ENCODE results near the gene CABYR.

Gene CABYR, protein sequence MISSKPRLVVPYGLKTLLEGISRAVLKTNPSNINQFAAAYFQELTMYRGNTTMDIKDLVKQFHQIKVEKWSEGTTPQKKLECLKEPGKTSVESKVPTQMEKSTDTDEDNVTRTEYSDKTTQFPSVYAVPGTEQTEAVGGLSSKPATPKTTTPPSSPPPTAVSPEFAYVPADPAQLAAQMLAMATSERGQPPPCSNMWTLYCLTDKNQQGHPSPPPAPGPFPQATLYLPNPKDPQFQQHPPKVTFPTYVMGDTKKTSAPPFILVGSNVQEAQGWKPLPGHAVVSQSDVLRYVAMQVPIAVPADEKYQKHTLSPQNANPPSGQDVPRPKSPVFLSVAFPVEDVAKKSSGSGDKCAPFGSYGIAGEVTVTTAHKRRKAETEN

DNA sequence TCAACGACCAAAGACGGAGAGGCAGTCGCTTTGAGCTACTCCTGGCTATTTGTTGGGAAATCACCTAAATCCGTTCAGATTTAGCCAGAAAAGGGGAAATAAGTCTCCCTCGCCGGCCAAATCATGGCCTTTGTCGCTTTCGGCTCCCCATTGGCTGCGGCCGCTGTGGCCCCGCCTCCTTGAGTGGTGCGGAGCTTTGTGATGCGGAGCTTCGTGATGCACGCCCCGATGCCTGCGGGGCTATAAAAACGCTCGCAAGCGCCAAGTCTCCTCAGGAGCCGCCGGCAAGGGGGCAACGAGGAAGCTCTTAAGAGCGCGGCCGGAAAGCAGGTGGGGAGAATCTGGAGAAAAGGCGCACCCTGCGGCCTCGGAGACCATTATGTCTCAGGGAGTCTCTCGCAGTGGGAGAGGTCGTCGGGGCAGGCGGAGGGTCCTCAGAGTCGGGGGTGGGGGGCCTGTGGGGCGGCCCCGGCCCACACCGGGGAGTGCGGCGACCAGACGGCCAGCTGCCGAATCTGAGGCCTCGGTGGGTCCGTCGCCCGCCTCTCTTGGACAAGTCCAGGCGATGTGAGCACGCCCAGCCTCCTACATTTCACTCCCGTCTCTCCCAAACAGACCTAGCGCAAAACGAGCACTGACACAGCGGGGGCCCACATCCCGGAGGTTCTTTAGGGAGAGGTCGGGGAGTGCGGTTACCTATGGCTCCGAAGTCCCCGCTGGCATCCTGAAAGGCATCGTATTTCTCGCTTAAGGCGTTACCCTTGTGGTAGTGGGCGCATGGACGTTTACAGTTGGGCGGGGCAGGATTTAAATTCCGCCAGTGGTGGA lies at the start of gene CABYR:
Gene CABYR, plus strand, starts transcription at position 274 of the 828 bp plus-strand sequence. CDS start 4,053 bp downstream, outside the sequence.
- in situ Hi-C loops (cut with MboI; ENCODE audit: low sequenced_read_pairs) = no loop called here

DNA sequence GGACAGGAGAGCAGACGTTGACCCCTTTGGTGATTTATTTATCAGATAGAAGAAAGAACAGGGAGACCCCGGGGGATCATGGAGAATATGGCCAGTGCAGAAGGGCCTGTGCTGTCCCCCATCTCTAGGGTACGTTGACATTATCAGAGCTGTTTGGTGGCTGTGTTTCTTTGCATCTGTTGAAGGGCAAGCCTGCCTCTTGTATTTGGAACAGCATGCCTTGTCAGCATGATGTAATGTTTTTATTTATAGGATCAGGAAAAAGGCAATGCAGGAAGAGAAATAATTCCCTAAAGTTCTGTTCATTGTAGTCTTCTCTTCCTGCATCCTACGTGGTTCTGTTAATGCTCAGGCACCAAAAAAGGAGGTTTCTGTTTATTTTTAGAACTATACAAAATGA lies 49.8 kb upstream of the CABYR start:
- in situ Hi-C loops (cut with MboI; ENCODE audit: low sequenced_read_pairs) = no loop called here

- in situ Hi-C loops (cut with MboI; ENCODE audit: low sequenced_read_pairs) = no loop called here
Observed at GRCh38 chr18:24089515-24090337, 49.1 kb upstream of the CABYR start.

- in situ Hi-C loops (cut with MboI; ENCODE audit: low sequenced_read_pairs) = no loop called here
Observed at GRCh38 chr18:24090876-24091275, 48.0 kb upstream of the CABYR start.

- in situ Hi-C loops (cut with MboI; ENCODE audit: low sequenced_read_pairs) = no loop called here
Observed at GRCh38 chr18:24094561-24094960, 44.3 kb upstream of the CABYR start.

DNA sequence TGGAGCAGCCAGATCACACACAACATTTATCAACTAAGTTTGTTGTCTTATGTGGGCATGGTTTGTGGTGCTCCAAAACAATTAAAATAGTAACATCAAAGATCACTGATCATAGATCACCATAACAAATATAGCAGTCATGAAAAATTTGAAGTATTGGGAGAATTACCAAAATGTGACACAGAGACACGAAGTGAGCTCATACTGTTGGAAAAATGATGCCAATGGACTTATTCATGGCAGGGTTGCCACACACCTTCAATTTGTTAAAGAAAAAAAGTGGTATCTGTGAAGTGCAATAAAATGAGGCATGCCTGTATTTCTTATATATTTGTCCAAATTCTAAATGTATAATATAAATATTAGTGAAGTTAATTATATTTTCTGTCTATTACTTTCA lies 42.9 kb upstream of the CABYR start:
- in situ Hi-C loops (cut with MboI; ENCODE audit: low sequenced_read_pairs) = no loop called here

DNA sequence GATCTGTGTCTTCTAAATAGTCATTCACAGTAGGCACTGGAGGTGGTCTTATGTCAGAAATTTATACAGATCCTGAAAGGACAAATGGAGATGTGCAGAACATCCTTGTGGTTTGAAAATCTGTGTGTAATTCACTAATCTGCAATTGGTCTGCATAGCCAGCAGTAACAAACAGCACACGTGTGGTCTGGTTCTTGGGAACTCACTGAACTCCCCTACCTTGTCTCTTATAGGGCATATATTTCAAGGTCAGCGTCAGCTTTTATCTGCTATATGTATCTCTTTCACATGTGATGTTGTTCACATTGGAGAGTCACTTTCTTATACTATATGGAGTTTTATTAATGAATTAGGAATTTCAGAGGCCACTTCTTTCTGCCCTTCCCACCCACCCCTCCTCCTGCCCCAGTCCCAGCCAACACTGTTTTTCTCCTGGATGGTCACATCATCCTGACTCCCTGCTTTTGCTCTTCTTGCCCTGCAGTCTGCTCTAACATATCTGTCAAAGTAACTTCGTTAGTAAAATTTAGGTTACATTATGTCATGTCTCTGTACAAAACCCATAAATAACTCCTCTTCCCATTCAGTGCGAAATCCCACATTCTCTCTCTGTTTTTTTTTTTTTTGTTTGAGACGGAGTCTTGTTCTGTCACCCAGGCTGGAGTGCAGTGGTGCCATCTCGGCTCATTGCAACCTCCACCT lies 35.4 kb upstream of the CABYR start:
- in situ Hi-C loops (cut with MboI; ENCODE audit: low sequenced_read_pairs) = loop anchor here (25.0 kb wide), 1 partner anchor 291 kb away; no protein-coding TSS in a partner anchor

GRCh38 chr18:24104486-24104885 lies 34.4 kb upstream of the CABYR start:
- in situ Hi-C loops (cut with MboI; ENCODE audit: low sequenced_read_pairs) = loop anchor here (25.0 kb wide), 1 partner anchor 292 kb away; no protein-coding TSS in a partner anchor

DNA sequence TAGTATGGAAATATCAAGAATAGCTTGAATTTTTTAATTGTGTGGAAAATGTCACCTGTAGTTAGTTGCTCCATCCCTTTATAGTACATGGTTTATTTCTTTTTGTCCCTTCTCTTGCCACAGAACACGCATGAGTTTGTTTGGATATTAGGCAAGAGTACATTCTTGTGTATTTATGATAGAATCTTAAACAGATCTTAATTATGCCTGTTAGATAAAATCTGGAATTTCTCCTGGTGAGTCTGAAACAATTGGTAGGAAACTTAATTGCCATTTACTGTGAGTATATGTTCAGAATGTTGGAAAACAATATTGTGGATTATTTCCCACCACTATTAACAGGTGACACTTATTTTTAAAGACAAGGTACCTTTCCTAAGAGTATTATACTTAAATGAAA lies 30.2 kb upstream of the CABYR start:
- in situ Hi-C loops (cut with MboI; ENCODE audit: low sequenced_read_pairs) = loop anchor here (25.0 kb wide), 1 partner anchor 296 kb away; no protein-coding TSS in a partner anchor

GRCh38 chr18:24111936-24112335 lies 26.9 kb upstream of the CABYR start:
- in situ Hi-C loops (cut with MboI; ENCODE audit: low sequenced_read_pairs) = loop anchor here (25.0 kb wide), 1 partner anchor 300 kb away; no protein-coding TSS in a partner anchor

GRCh38 chr18:24112464-24112863 lies 26.4 kb upstream of the CABYR start:
- in situ Hi-C loops (cut with MboI; ENCODE audit: low sequenced_read_pairs) = loop anchor here (25.0 kb wide), 1 partner anchor 300 kb away; no protein-coding TSS in a partner anchor

DNA sequence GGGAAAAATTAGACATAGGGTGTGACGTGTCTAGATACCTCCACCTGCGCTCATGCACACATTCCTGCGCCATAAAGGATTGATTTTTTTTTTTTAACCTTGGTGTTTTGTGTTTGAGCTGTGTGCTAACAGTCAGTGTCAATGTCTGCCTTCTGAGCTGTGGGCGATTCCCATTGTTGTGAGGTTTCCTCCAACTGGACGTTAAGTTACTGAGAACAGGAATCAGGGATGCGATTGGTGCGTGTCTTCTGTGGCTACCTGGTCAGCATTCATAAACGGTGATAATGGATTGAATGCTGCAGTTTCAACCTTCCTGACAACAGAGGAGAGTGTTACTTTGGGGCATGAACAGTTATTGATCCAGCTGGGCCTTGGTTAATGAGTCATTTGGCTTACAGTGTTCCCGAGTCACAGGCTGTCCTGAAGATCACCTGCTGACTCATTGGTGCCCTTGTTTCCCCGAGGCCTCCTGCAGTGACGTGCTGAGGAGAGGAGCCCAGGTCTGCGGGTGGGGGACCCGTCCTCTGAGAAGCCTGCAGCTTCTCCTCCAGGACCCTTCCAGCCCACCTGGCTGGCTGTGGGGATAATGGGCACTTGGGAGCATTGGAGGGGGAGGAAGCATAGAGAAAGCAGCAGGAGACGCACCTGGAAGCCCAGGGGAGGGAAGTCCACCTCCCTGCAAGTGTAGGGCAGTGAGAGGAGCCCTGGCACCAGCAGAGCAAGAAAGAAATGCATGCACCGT lies 25.8 kb upstream of the CABYR start:
- in situ Hi-C loops (cut with MboI; ENCODE audit: low sequenced_read_pairs) = loop anchor here (25.0 kb wide), 1 partner anchor 301 kb away; no protein-coding TSS in a partner anchor

DNA sequence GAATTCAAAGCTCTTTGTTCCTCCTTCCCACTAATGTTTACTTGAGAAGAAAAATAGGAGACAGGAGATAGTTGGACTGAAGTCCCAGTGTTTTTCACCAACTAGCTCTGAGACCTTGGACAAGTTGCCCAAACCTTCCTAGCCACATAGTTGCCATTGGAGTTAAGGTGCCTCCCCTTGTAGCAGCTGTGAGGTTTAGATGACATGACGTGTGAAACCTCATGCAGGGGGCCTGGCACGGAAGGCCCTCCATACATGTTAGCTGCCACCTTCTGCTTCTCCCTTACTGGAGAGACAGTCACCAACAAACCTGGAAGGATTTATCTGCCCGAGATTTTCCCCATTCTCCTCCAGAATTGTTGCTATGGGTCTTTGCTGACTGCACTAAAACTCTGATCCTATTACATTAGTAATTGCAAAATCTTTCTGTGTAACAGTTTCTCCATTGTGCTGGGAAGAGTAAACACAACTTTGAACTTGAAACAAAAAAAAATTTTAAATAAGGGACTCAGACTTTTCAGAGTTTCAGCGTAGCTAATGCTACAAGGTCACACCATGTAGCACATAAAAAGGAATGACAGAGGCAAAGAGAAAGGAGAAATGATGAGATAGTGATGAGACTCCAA lies 23.8 kb upstream of the CABYR start:
- in situ Hi-C loops (cut with MboI; ENCODE audit: low sequenced_read_pairs) = loop anchor here (25.0 kb wide), 1 partner anchor 303 kb away; no protein-coding TSS in a partner anchor

- in situ Hi-C loops (cut with MboI; ENCODE audit: low sequenced_read_pairs) = loop anchor here (25.0 kb wide), 1 partner anchor 303 kb away; no protein-coding TSS in a partner anchor
Observed at GRCh38 chr18:24115628-24116027, 23.2 kb upstream of the CABYR start.

DNA sequence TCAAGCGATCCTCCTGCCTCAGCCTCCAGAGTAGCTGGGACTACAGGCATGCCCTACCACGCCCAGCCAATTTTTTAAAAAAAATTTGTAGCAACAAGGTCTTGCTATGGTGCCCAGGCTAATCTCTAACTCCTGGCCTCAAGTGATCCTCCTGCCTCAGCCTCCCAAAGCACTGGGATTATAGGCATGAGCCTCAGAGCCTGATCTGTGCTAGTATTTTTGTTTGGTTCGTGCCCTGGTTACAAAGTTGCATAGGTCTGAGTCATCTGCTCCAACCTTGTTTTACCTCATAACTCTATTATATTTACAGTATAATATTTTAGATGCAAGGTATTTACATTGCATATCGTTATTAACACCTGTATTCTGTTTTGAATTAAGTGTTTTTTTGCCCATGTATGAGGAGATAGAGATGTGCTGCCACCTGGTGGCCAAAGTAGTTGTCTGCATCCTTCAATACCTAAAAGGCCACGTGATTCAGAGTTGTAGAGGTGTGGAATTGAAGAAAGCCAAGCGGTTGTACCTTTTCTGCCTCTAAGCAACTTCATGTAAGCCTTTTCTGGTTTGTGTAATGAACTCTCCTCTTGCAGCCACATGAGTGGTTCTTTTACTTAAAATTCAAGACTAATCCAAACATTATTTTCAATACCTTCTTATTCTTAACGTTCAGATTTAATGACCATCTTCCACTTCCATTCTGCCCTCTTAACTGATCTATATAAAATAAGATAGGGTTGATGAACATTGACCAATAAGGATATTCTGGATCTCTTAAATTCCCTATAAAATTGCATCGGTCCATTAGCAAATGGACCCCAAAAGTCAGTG lies 19.9 kb upstream of the CABYR start:
- in situ Hi-C loops (cut with MboI; ENCODE audit: low sequenced_read_pairs) = loop anchor here (25.0 kb wide), 1 partner anchor 307 kb away; no protein-coding TSS in a partner anchor

GRCh38 chr18:24120676-24121075 lies 18.2 kb upstream of the CABYR start:
- in situ Hi-C loops (cut with MboI; ENCODE audit: low sequenced_read_pairs) = loop anchor here (25.0 kb wide), 1 partner anchor 308 kb away; no protein-coding TSS in a partner anchor

- in situ Hi-C loops (cut with MboI; ENCODE audit: low sequenced_read_pairs) = loop anchor here (25.0 kb wide), 1 partner anchor 309 kb away; no protein-coding TSS in a partner anchor
Observed at GRCh38 chr18:24121625-24122024, 17.2 kb upstream of the CABYR start.
